ENCODE data around the gene KLF9.

GRCh38 chr9:70444904-70445303 lies 30.4 kb upstream of the KLF9 start:
- no peak for TF ChIP-seq CTCF (IDR thresholded peaks at IDR 0.05)
- no peak for TF ChIP-seq POLR2A (IDR thresholded peaks at IDR 0.05)

Data from lower leg skin (tissue), 3 donors.